Natural killer cell treated with Interleukin-12 subunit alpha and Interleukin-12 subunit beta and Interleukin-15 and Interleukin-18, amount 100 ng/mL, for 72 hours (primary cell): Measurements from ENCODE around the gene EGF. TPM values are rescaled to one million over a fixed set of nuclear protein-coding genes. Genes with fewer than 3 reads are reported as not detected.
"Not testable (repeated sequence)": the region's sequence is repeated elsewhere in the genome, so short reads cannot be mapped to it uniquely, and the experiment has no call there.

Source experiments
- ATAC-seq, 2 donors: fragments of 150-1000 bp; cut with Tn5 transposase in 1 of 2; sonication (Bioruptor Pico), chemical (Tn5 transposase) in 1 of 2; 2 replicates each; pipeline ENCODE4 v1.10.0; 2021
- DNase-seq: peaks from one replicate; pipeline ENCODE4 v3.0.0; 2022; ENCODE audit warnings: low spot score
- H3K27ac Mint-ChIP-seq, 2 donors: 1 replicate in 1 of 2; 2 replicates in 1 of 2; pipeline ENCODE4 v1.8.0; 2022; ENCODE audit warnings: mixed read lengths in 2 of 2, mild to moderate bottlenecking in 1 of 2, moderate library complexity in 1 of 2
- H3K27me3 Mint-ChIP-seq, 2 donors: 1 replicate in 1 of 2; 2 replicates in 1 of 2; pipeline ENCODE4 v1.8.0; 2022; ENCODE audit warnings: mixed read lengths in 2 of 2
- H3K36me3 Mint-ChIP-seq: one replicate; pipeline ENCODE4 v1.8.0; 2022; ENCODE audit warnings: mixed read lengths
- H3K4me1 Mint-ChIP-seq, 2 donors: 1 replicate in 1 of 2; 2 replicates in 1 of 2; pipeline ENCODE4 v1.8.0; 2022; ENCODE audit warnings: low read depth in 2 of 2, mixed read lengths in 2 of 2, mild to moderate bottlenecking in 1 of 2
- H3K4me3 Mint-ChIP-seq: one replicate; pipeline ENCODE4 v1.8.0; 2022; ENCODE audit warnings: mixed read lengths
- H3K9me3 Mint-ChIP-seq: 2 replicates; pipeline ENCODE4 v1.8.0; 2022; ENCODE audit warnings: mixed read lengths
- total RNA-seq, 2 donors: library from RNA; stranded (reverse); gene quantifications; one replicate each; pipeline ENCODE4 v1.2.3, GENCODE V29; 2022

Gene EGF
- total RNA-seq, result not detected

DNA sequence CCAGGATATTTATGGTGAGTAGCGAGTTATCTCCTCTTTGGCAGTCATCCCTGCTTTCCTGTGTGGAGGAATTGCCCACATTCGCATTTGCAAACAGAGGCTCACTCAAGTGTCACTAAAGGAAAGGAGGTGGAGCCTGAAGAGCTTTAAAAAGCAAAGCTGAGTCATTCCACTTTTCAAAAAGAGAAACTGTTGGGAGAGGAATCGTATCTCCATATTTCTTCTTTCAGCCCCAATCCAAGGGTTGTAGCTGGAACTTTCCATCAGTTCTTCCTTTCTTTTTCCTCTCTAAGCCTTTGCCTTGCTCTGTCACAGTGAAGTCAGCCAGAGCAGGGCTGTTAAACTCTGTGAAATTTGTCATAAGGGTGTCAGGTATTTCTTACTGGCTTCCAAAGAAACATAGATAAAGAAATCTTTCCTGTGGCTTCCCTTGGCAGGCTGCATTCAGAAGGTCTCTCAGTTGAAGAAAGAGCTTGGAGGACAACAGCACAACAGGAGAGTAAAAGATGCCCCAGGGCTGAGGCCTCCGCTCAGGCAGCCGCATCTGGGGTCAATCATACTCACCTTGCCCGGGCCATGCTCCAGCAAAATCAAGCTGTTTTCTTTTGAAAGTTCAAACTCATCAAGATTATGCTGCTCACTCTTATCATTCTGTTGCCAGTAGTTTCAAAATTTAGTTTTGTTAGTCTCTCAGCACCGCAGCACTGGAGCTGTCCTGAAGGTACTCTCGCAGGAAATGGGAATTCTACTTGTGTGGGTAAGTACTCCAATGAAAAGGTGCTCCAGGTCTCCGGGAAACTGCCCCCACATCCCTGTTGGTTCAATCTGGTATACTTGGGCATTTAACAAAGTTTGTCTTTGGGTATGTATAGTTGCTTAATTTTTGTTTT lies at the start of gene EGF:
Gene EGF, plus strand, starts transcription at position 178 of the 890 bp plus-strand sequence. Its CDS starts 453 bp downstream, at position 631.
- H3K27me3 Mint-ChIP-seq, result peaks cover 27 to 35% of the 10 kb centered on the region in 2 donors
- no peak for ATAC-seq
- no peaks in the 10 kb centered on the region for H3K36me3 Mint-ChIP-seq
- no peak within 1 kb of the TSS for H3K27ac Mint-ChIP-seq
- no peaks in the 10 kb centered on the region for H3K9me3 Mint-ChIP-seq
- H3K4me3 Mint-ChIP-seq, result no peak within 1 kb of the TSS
- H3K4me1 Mint-ChIP-seq, result no peaks in the 10 kb centered on the region
- no peak for DNase-seq

GRCh38 chr4:109864134-109864533 lies 48.5 kb upstream of the EGF start:
- Mint-ChIP-seq H3K9me3 (no peaks in the 10 kb centered on the region), H3K36me3 (peaks cover 5% of the 10 kb centered on the region), H3K4me1 (no peaks in the 10 kb centered on the region), H3K4me3 (no peak overlapping the region), H3K27ac (no peak overlapping the region), H3K27me3 (no peaks in the 10 kb centered on the region)
- ATAC-seq, result no peak
- DNase-seq, result no peak

- no peaks in the 10 kb centered on the region for H3K27me3 Mint-ChIP-seq
- peaks cover 6% of the 10 kb centered on the region for H3K36me3 Mint-ChIP-seq
- H3K4me3 Mint-ChIP-seq, result no peak overlapping the region
- ATAC-seq, result no peak
- no peaks in the 10 kb centered on the region for H3K4me1 Mint-ChIP-seq
- no peak for DNase-seq
- no peak overlapping the region for H3K27ac Mint-ChIP-seq
- no peaks in the 10 kb centered on the region for H3K9me3 Mint-ChIP-seq
Observed at GRCh38 chr4:109870061-109870460, 42.6 kb upstream of the EGF start.

DNA sequence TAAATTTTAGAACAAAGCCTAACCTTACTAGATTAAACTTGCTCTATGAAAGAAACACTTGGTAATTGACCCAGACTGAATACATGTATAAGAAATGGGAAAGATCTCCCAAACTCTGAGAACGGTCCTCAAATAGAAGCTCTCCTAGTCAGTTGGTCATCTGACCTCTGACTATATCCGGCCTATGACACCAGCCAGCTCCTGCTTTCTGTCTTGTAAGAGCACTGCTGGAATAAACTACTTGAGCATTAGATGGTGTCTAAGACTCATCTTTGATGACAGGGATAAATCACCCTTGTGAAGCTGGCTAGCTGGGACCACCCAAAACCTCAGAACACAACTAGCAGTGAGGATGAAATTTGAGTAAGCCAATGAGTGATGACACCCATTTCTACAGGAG lies 40.6 kb upstream of the EGF start:
- DNase-seq (no peak), ATAC-seq (no peak)
- H3K9me3 Mint-ChIP-seq, result no peaks in the 10 kb centered on the region
- no peak overlapping the region for H3K27ac Mint-ChIP-seq
- H3K27me3 Mint-ChIP-seq, result peaks cover 0 to 5% of the 10 kb centered on the region in 2 donors
- H3K36me3 Mint-ChIP-seq, result peaks cover 6% of the 10 kb centered on the region
- no peak overlapping the region for H3K4me3 Mint-ChIP-seq
- peaks cover 0 to 2% of the 10 kb centered on the region in 2 donors for H3K4me1 Mint-ChIP-seq

GRCh38 chr4:109872950-109873656 lies 39.6 kb upstream of the EGF start:
- Mint-ChIP-seq H3K27me3 (peaks cover 5% of the 10 kb centered on the region in 2 donors), H3K36me3 (peaks cover 6% of the 10 kb centered on the region), H3K9me3 (no peaks in the 10 kb centered on the region), H3K4me1 (peaks cover 0 to 2% of the 10 kb centered on the region in 2 donors), H3K27ac (no peak overlapping the region), H3K4me3 (no peak overlapping the region)
- DNase-seq (no peak), ATAC-seq (no peak)

DNA sequence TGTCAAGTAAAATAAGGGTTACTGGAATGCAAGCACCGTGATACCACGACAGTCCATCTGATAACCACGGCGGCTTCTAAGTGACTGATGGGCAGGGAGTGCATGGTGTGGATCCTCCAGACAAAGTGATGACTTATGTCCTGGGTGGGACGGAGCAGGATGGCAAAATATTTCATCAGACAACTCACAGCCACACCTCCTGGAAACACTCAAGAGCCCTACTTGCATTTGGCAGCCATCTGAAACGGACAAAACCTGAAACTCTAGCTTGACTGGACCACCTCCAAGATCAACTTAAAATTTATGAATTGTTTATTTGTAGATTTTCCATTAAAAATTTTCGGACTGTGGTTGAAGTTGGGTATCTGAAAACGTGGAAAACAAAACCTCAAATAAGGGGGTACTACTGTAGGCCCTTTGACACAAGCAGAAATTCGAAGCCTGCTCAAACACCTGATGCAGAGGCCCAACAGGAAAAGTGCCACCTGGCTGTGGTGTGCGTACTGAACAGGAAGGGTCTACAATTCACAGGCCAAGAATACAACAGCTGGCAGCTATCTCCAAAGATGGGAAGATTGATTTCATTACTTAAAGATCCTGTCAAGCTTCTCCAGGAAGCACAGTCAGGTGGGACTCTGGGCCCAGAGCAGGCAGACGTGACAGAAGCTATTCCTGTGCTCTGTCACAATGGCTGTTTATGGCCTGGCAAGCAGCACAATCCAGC lies 38.7 kb upstream of the EGF start:
- peaks cover 0 to 2% of the 10 kb centered on the region in 2 donors for H3K4me1 Mint-ChIP-seq
- no peak for ATAC-seq
- H3K27me3 Mint-ChIP-seq, result peaks cover 5 to 6% of the 10 kb centered on the region in 2 donors
- no peak for DNase-seq
- H3K27ac Mint-ChIP-seq, result no peak overlapping the region
- H3K36me3 Mint-ChIP-seq, result peaks cover 6% of the 10 kb centered on the region
- H3K9me3 Mint-ChIP-seq, result no peaks in the 10 kb centered on the region
- no peak overlapping the region for H3K4me3 Mint-ChIP-seq

DNA sequence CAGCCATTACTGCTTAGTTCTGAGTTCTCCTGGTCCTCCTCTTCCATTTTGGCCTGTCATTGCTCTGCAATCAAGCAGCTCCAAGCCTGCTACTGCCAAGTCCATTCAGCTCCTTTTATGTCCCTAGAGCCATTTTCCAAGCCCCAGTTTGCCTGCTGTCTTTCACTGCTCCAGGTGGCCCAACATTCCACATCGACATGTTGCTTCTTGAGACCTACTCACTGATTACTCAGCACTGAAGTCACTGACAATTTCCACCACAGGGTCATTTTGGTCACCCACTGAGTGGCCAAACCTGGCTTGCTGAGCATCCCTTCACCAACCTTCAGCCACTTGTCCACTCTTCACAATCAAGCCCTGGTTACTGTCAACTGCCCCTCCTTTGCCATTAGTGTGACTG lies 37.6 kb upstream of the EGF start:
- no peak for ATAC-seq
- no peak overlapping the region for H3K27ac Mint-ChIP-seq
- DNase-seq, result no peak
- no peak overlapping the region for H3K4me3 Mint-ChIP-seq
- no peaks in the 10 kb centered on the region for H3K36me3 Mint-ChIP-seq
- peaks cover 0 to 2% of the 10 kb centered on the region in 2 donors for H3K4me1 Mint-ChIP-seq
- H3K27me3 Mint-ChIP-seq, result peaks cover 5 to 6% of the 10 kb centered on the region in 2 donors
- no peaks in the 10 kb centered on the region for H3K9me3 Mint-ChIP-seq

GRCh38 chr4:109875553-109875952 lies 37.1 kb upstream of the EGF start:
- DNase-seq, H3K4me3 Mint-ChIP-seq, H3K4me1 Mint-ChIP-seq, H3K36me3 Mint-ChIP-seq, ATAC-seq, H3K9me3 Mint-ChIP-seq, H3K27ac Mint-ChIP-seq, H3K27me3 Mint-ChIP-seq: not testable (repeated sequence)

GRCh38 chr4:109876634-109877265 lies 35.9 kb upstream of the EGF start:
- Mint-ChIP-seq H3K27me3 (peaks cover 5 to 14% of the 10 kb centered on the region in 2 donors), H3K27ac (no peak overlapping the region), H3K36me3 (no peaks in the 10 kb centered on the region), H3K9me3 (no peaks in the 10 kb centered on the region), H3K4me3 (no peak overlapping the region), H3K4me1 (peaks cover 0 to 2% of the 10 kb centered on the region in 2 donors)
- DNase-seq, result no peak
- no peak for ATAC-seq

DNA sequence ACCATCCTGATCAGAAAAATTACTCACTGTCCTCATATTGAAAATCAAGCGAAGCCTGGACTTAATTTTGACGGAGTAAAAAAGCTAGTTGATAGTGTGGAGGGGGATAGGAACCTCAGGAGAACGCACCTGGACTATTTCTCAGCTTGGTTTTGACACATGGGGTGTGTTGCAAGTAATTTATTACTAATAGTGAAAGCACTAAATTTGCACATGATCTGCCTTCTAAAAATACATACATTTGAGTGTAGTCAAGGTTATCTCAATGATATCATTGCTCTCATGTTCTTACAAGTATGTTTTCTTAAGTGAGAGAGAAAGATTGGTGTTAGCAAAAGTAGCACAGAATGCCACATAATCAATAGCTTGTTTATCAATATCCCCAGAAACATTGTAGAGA lies 35.3 kb upstream of the EGF start:
- peaks cover 0 to 2% of the 10 kb centered on the region in 2 donors for H3K4me1 Mint-ChIP-seq
- no peaks in the 10 kb centered on the region for H3K9me3 Mint-ChIP-seq
- DNase-seq, result no peak
- H3K27me3 Mint-ChIP-seq, result peaks cover 9 to 14% of the 10 kb centered on the region in 2 donors
- H3K36me3 Mint-ChIP-seq, result no peaks in the 10 kb centered on the region
- no peak overlapping the region for H3K4me3 Mint-ChIP-seq
- no peak for ATAC-seq
- no peak overlapping the region for H3K27ac Mint-ChIP-seq

DNA sequence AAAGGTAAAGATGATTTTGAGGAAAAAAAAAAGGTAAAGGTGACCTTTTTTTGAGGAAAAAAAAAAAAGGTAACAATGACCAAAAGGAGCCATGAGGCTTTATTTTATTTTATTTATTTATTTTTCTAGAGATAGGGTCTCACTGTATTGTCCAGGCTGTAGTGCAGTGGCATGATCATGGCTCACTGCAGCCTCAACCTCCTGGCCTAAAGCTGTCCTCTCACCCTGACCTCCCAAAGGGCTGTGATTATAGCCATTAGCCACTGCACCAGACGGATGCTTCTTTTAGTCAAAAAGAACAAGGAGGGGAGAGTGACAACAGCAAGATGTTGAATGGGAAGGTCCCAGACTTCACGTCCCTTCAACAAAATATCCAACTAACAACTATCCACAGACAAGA lies 34.3 kb upstream of the EGF start:
- no peak for DNase-seq
- H3K4me3 Mint-ChIP-seq, result no peak overlapping the region

GRCh38 chr4:109879081-109879480 lies 33.6 kb upstream of the EGF start:
- Mint-ChIP-seq H3K4me1 (peaks cover 0 to 2% of the 10 kb centered on the region in 2 donors), H3K27me3 (peaks cover 13 to 27% of the 10 kb centered on the region in 2 donors), H3K4me3 (no peak overlapping the region), H3K36me3 (no peaks in the 10 kb centered on the region), H3K9me3 (no peaks in the 10 kb centered on the region), H3K27ac (no peak overlapping the region)
- no peak for DNase-seq
- no peak for ATAC-seq

More for the DNA sequence above, 34.3 kb upstream of the EGF start:
- Mint-ChIP-seq H3K27ac (no peak overlapping the region), H3K27me3 (peaks cover 11 to 20% of the 10 kb centered on the region in 2 donors), H3K4me1 (peaks cover 0 to 2% of the 10 kb centered on the region in 2 donors), H3K9me3 (no peaks in the 10 kb centered on the region), H3K36me3 (no peaks in the 10 kb centered on the region)
- ATAC-seq, result no peak

DNA sequence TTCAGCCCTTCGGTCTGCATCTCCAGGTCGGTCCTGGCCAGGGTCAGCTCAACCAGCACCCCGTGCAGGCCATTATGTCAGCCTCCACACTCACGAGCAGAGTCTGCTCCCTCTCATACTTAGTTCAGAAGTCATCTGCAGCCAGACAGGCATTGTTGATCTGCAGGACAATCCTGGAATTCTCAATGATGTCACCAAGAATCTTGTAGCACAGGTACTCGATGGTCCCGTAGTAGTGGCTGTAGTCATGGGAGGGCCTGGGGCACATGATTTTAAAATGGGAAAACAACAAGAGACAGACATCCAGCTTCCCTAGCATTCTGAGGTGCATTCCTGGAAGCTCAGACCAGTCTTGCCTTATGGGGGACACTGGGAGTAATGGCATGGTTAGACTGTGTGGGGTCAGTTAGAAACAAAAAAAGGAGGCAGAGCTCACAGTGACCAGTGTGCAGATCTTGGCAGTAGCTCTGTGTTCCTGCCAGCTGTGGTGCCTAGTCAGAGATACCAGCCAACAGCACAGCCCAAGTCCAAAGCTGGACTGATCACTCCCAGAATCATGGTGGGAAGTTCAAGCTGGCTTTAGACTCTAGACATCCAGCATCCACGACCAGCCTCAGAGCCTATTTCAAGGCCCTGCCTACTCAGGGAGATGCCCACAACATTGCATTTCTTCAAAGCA lies 32.9 kb upstream of the EGF start:
- no peaks in the 10 kb centered on the region for H3K9me3 Mint-ChIP-seq
- H3K27me3 Mint-ChIP-seq, result peaks cover 13 to 27% of the 10 kb centered on the region in 2 donors
- no peak overlapping the region for H3K4me3 Mint-ChIP-seq
- ATAC-seq (peak in 1 of 2 donors; percentile 9), DNase-seq (no peak)
- H3K27ac Mint-ChIP-seq, result no peak overlapping the region
- no peaks in the 10 kb centered on the region for H3K36me3 Mint-ChIP-seq
- H3K4me1 Mint-ChIP-seq, result peaks cover 0 to 2% of the 10 kb centered on the region in 2 donors
